HepG2 (cell line): ENCODE data around the gene NHERF2. TPM values are rescaled to one million over a fixed set of nuclear protein-coding genes. Genes with fewer than 3 reads are reported as not detected.

Source experiments
- CREB3 ChIP-seq: sonication (generic); formaldehyde crosslinking; IDR thresholded peaks from 2 replicates; pipeline ENCODE4 v1.5.0; 2020; ENCODE audit warnings: missing genetic modification reagents
- GATAD1 ChIP-seq: IDR thresholded peaks from 2 replicates; pipeline ENCODE4 v1.6.1; 2016; ENCODE audit warnings: missing genetic modification reagents, missing compliant biosample characterization
- GFI1 ChIP-seq: sonication (generic); formaldehyde crosslinking; IDR thresholded peaks from 2 replicates; pipeline ENCODE4 v1.5.0; 2020; ENCODE audit warnings: missing genetic modification reagents, mild to moderate bottlenecking, borderline replicate concordance
- MAF1 ChIP-seq: sonication (generic); formaldehyde crosslinking; IDR thresholded peaks from 2 replicates; pipeline ENCODE4 v1.5.0; 2020; ENCODE audit warnings: missing genetic modification reagents, borderline replicate concordance
- NFE2L1 ChIP-seq: sonication (generic); formaldehyde crosslinking; IDR thresholded peaks from 2 replicates; pipeline ENCODE4 v1.4.0; 2020; ENCODE audit warnings: missing genetic modification reagents, mild to moderate bottlenecking, borderline replicate concordance
- NFKB2 ChIP-seq: sonication (generic); formaldehyde crosslinking; IDR thresholded peaks from 2 replicates; pipeline ENCODE4 v1.4.0; 2020; ENCODE audit warnings: missing genetic modification reagents, borderline replicate concordance
- NKX3-1 ChIP-seq: sonication (generic); formaldehyde crosslinking; IDR thresholded peaks from 2 replicates; pipeline ENCODE4 v1.5.0; 2020; ENCODE audit warnings: missing genetic modification reagents
- RBM39 ChIP-seq: fragments of 200-400 bp; formaldehyde crosslinking; IDR thresholded peaks from one replicate; pipeline ENCODE4 v1.6.1; 2018; ENCODE audit warnings: antibody characterized with exemption, mild to moderate bottlenecking, low read depth, low read length; ENCODE audit not compliant: poor library complexity, severe bottlenecking
- SSRP1 ChIP-seq: IDR thresholded peaks from 2 replicates; pipeline ENCODE4 v1.6.1; 2016; ENCODE audit warnings: control low read depth
- STAG1 ChIP-seq: sonication (generic); formaldehyde crosslinking; IDR thresholded peaks from 2 replicates; pipeline ENCODE4 v1.4.0; 2020; ENCODE audit warnings: missing genetic modification reagents
- TAF15 ChIP-seq: fragments of 200-400 bp; formaldehyde crosslinking; IDR thresholded peaks from one replicate; pipeline ENCODE4 v1.6.1; 2018; ENCODE audit warnings: mild to moderate bottlenecking, low read depth, low read length; ENCODE audit not compliant: poor library complexity, severe bottlenecking
- ZC3H4 ChIP-seq: sonication (generic); formaldehyde crosslinking; IDR thresholded peaks from 2 replicates; pipeline ENCODE4 v1.4.0; 2020; ENCODE audit warnings: missing genetic modification reagents, borderline replicate concordance
- ZFYVE20 ChIP-seq: sonication (generic); formaldehyde crosslinking; IDR thresholded peaks from 2 replicates; pipeline ENCODE4 v1.8.0; 2023; ENCODE audit warnings: low read depth, mild to moderate bottlenecking, moderate library complexity, missing genetic modification reagents, borderline replicate concordance
- ZMYM3 ChIP-seq: sonication (generic); formaldehyde crosslinking; IDR thresholded peaks from 2 replicates; pipeline ENCODE4 v1.5.1; 2020; ENCODE audit warnings: mild to moderate bottlenecking, missing genetic modification reagents
- ZNF207 ChIP-seq: fragments of 450-650 bp; IDR thresholded peaks from 2 replicates; pipeline ENCODE4 v1.6.1; 2016; ENCODE audit warnings: antibody characterized with exemption, borderline replicate concordance
- ZNF234 ChIP-seq: sonication (generic); formaldehyde crosslinking; conservative IDR thresholded peaks from 2 replicates; pipeline ENCODE4 v1.5.1; 2020; ENCODE audit warnings: mild to moderate bottlenecking, missing genetic modification reagents
- ZNF263 ChIP-seq: sonication (generic); formaldehyde crosslinking; IDR thresholded peaks from 2 replicates; pipeline ENCODE4 v1.4.0; 2020; ENCODE audit warnings: missing genetic modification reagents
- ZNF563 ChIP-seq: sonication (generic); formaldehyde crosslinking; IDR thresholded peaks from 2 replicates; pipeline ENCODE4 v1.8.0; 2022; ENCODE audit warnings: mild to moderate bottlenecking, moderate library complexity, missing genetic modification reagents
- ZNF598 ChIP-seq: sonication (generic); formaldehyde crosslinking; IDR thresholded peaks from 2 replicates; pipeline ENCODE4 v1.5.1; 2020; ENCODE audit warnings: mild to moderate bottlenecking, missing genetic modification reagents, borderline replicate concordance
- ZNF629 ChIP-seq: sonication (generic); formaldehyde crosslinking; conservative IDR thresholded peaks from 2 replicates; pipeline ENCODE4 v1.5.0; 2020; ENCODE audit warnings: missing genetic modification reagents
- ZZZ3 ChIP-seq: sonication (generic); formaldehyde crosslinking; IDR thresholded peaks from 2 replicates; pipeline ENCODE4 v1.4.0; 2020; ENCODE audit warnings: missing genetic modification reagents, mild to moderate bottlenecking, borderline replicate concordance
- polyA plus RNA-seq, 8 experiments: library from polyadenylated mRNA; depleted of rRNA in 3 of 8; stranded (reverse) in 7 of 8; unstranded in 1 of 8; fragments of >200 nt; fragmentation: Illumina TruSeq in 4 of 8; extraction: Trizol in 4 of 8; gene quantifications; 2 replicates each; pipeline versions ENCODE4 v1.2.1 to v1.2.3, GENCODE V29; 2011 to 2016; ENCODE audit warnings: low read depth in 4 of 8, missing spikeins in 1 of 8, mixed read lengths in 1 of 8; ENCODE audit not compliant: insufficient read depth in 1 of 8
- total RNA-seq, 5 experiments: library from RNA; depleted of rRNA; stranded (reverse); fragments of >200 nt; fragmentation: Illumina TruSeq; extraction: Trizol; gene quantifications; 2 replicates each; pipeline ENCODE4 v1.2.3, GENCODE V29; 2016; ENCODE audit warnings: low read depth in 1 of 5
- TF ChIP-seq, protein P1 (sequence below): sonication (generic); formaldehyde crosslinking; IDR thresholded peaks from 2 replicates; pipeline ENCODE4 v1.5.1; 2020; ENCODE audit warnings: mild to moderate bottlenecking, missing genetic modification reagents, moderate library complexity
- TF ChIP-seq, protein P2 (sequence below): sonication (generic); formaldehyde crosslinking; IDR thresholded peaks from 2 replicates; pipeline ENCODE4 v1.5.0; 2020; ENCODE audit warnings: missing genetic modification reagents

Gene NHERF2
- total and polyA plus RNA-seq, 2 of the 13 experiments (the other 11 are each of a cell fraction or from before 2014, with no cell fraction given), result 23.7 to 39.3 TPM

- no peak for TF ChIP-seq ZNF563 (CRISPR knock-in tag)
- no peak for TF ChIP-seq MAF1 (CRISPR knock-in tag)
- TF ChIP-seq GATAD1, result no peak
- TF ChIP-seq ZMYM3 (CRISPR knock-in tag), result no peak
- TF ChIP-seq NFKB2 (CRISPR knock-in tag), result no peak
- TF ChIP-seq ZNF598, result no peak
- no peak for TF ChIP-seq TAF15
- TF ChIP-seq ZNF263, result peak; percentile 95
- no peak for TF ChIP-seq NKX3-1
- TF ChIP-seq ZZZ3 (CRISPR knock-in tag), result peak; percentile 53; the same call in 1 of the 2 replicates
- TF ChIP-seq ZNF629 (CRISPR knock-in tag), result no peak
- TF ChIP-seq CREB3 (CRISPR knock-in tag), result no peak
- no peak for TF ChIP-seq GFI1 (CRISPR knock-in tag)
- no peak for TF ChIP-seq ZC3H4
- TF ChIP-seq NFE2L1, result no peak
- no peak for TF ChIP-seq SSRP1
- TF ChIP-seq RBM39, result no peak
- TF ChIP-seq, protein P1, sequence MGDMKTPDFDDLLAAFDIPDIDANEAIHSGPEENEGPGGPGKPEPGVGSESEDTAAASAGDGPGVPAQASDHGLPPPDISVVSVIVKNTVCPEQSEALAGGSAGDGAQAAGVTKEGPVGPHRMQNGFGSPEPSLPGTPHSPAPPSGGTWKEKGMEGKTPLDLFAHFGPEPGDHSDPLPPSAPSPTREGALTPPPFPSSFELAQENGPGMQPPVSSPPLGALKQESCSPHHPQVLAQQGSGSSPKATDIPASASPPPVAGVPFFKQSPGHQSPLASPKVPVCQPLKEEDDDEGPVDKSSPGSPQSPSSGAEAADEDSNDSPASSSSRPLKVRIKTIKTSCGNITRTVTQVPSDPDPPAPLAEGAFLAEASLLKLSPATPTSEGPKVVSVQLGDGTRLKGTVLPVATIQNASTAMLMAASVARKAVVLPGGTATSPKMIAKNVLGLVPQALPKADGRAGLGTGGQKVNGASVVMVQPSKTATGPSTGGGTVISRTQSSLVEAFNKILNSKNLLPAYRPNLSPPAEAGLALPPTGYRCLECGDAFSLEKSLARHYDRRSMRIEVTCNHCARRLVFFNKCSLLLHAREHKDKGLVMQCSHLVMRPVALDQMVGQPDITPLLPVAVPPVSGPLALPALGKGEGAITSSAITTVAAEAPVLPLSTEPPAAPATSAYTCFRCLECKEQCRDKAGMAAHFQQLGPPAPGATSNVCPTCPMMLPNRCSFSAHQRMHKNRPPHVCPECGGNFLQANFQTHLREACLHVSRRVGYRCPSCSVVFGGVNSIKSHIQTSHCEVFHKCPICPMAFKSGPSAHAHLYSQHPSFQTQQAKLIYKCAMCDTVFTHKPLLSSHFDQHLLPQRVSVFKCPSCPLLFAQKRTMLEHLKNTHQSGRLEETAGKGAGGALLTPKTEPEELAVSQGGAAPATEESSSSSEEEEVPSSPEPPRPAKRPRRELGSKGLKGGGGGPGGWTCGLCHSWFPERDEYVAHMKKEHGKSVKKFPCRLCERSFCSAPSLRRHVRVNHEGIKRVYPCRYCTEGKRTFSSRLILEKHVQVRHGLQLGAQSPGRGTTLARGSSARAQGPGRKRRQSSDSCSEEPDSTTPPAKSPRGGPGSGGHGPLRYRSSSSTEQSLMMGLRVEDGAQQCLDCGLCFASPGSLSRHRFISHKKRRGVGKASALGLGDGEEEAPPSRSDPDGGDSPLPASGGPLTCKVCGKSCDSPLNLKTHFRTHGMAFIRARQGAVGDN (CRISPR knock-in tag), result no peak; the same call in 1 of the 2 replicates
- TF ChIP-seq STAG1 (CRISPR knock-in tag), result no peak
- TF ChIP-seq, protein P2, sequence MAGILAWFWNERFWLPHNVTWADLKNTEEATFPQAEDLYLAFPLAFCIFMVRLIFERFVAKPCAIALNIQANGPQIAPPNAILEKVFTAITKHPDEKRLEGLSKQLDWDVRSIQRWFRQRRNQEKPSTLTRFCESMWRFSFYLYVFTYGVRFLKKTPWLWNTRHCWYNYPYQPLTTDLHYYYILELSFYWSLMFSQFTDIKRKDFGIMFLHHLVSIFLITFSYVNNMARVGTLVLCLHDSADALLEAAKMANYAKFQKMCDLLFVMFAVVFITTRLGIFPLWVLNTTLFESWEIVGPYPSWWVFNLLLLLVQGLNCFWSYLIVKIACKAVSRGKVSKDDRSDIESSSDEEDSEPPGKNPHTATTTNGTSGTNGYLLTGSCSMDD (CRISPR knock-in tag), result no peak
- no peak for TF ChIP-seq ZNF207
- no peak; the same call in 1 of the 2 replicates for TF ChIP-seq ZNF234 (CRISPR knock-in tag)
- no peak for TF ChIP-seq ZFYVE20 (CRISPR knock-in tag)
- TF ChIP-seq, all 625 proteins: peak for 59
These were observed 42.1 kb upstream of the NHERF2 start (continued) for GRCh38 chr16:1984347-1985225.
